ENCODE results near the gene ADGRG3. TPM values are rescaled to one million over a fixed set of nuclear protein-coding genes. Genes with fewer than 3 reads are reported as not detected.
A peak's percentile ranks its signal among the peaks of the same experiment; 100 is the strongest.

The ADGRG3 gene
- total RNA-seq, 1 donor from 2014 or later, result not detected

- Histone ChIP-seq H3K4me3 (no peak overlapping the region), H3K9me3 (no peaks in the 10 kb centered on the region), H3K36me3 (no peaks in the 10 kb centered on the region), H3K27me3 (no peaks in the 10 kb centered on the region), H3K27ac (no peak overlapping the region), H3K4me1 (no peaks in the 10 kb centered on the region)
- peak in 1 of 2 donors; percentile 25 for DNase-seq (ENCODE audit: low spot score in 2 of 2)
- intact Hi-C loops (cut with DNase I), result no loop called here
- TF ChIP-seq, protein P1, sequence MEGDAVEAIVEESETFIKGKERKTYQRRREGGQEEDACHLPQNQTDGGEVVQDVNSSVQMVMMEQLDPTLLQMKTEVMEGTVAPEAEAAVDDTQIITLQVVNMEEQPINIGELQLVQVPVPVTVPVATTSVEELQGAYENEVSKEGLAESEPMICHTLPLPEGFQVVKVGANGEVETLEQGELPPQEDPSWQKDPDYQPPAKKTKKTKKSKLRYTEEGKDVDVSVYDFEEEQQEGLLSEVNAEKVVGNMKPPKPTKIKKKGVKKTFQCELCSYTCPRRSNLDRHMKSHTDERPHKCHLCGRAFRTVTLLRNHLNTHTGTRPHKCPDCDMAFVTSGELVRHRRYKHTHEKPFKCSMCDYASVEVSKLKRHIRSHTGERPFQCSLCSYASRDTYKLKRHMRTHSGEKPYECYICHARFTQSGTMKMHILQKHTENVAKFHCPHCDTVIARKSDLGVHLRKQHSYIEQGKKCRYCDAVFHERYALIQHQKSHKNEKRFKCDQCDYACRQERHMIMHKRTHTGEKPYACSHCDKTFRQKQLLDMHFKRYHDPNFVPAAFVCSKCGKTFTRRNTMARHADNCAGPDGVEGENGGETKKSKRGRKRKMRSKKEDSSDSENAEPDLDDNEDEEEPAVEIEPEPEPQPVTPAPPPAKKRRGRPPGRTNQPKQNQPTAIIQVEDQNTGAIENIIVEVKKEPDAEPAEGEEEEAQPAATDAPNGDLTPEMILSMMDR (IDR thresholded peaks at IDR 0.05), result no peak
These were observed 35.4 kb downstream of the ADGRG3 start for GRCh38 chr16:57703416-57704010.

DNA sequence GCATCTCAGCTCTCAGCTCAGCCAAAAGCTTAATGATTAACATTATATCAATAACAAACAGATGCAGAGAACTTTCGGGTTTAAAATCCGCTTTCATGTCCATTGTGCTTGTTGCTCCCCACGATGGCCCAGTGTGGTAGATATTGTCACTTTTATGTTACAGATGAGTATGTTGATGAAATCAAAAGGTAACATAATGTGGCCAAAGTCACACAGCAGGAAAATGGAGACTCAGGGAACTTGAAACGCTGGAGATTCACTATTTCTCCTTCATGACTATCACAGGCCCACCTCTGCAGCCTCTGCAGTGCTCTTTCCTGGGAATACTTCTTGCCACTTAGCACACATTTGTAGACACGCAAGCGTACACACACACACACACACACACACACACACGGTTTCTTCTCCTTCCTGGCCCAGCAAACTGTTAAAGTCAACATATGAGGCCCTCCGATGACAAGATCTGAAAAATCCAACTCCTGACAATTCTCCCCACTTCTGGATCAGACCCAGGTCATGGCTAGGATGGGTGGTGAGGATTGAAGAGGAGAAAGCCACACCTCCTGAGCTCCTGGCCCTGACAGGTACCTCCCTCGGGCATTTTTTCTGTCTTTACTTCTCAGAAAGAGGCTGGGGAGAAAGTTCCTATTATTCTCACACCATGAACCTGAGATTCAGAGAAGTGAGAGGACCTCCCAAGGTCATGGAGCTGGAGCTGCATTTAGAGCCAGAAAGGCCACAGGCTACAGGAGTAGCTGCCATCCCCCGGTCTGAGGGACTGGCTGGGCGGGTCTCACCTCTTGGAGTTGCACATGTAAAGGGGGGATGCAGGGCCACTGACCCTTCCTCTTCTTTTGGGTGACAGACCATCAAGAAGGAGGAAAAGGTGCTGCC is 36.2 kb downstream of the ADGRG3 start:
- Histone ChIP-seq H3K27ac (no peak overlapping the region), H3K36me3 (no peaks in the 10 kb centered on the region), H3K4me1 (no peaks in the 10 kb centered on the region), H3K27me3 (no peaks in the 10 kb centered on the region), H3K9me3 (no peaks in the 10 kb centered on the region), H3K4me3 (no peak overlapping the region)
- DNase-seq (ENCODE audit: low spot score in 2 of 2), result peak in 1 of 2 donors; percentile 52
- TF ChIP-seq, protein P1 (IDR thresholded peaks at IDR 0.05), result no peak
- intact Hi-C loops (cut with DNase I), result no loop called here

DNA sequence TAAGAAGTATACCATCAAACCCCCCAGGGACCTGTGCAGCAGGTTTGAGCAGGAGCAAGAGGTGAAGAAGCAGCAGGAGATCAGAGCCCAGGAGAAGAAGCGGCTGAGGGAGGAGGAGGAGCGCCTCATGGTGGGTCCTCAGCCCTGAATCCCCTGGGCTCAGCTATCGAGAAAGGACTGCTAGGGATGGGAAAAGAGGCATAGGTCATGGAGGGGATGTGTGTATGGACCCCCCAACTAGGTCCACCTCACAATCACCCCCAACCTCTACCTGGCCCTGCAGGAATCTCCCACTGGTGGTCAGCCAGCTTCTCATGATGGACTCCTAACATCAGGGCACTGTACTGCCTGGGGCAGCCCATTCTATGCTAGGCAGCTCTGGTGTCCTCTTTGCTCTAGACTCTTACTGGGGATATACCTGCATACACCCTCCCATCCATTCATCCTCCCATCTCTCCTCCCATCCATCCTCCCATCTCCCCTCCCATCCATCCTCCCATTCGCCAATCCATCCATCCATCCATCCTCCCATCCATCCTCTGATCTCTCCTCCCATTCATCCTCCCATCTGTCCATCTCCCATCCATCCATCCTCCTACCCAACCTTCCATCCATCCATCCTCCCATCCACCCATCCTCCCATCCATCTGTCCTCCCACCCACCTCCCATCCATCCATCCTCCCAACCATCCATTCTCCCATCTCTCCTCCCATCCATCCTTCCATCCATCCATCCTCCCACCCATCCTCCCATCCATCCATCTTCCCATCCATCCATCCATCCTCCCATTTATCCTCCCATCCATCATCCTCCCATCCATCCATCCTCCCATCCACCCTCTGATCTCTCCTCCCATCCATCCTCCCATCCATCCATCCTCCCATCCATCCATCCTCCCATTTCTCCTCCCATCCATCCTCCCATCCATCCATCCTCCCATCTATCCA is 37.1 kb downstream of the ADGRG3 start:
- intact Hi-C loops (cut with DNase I), result no loop called here
- no peak overlapping the region for H3K4me3 ChIP-seq
- DNase-seq (ENCODE audit: low spot score in 2 of 2), result peak in 1 of 2 donors; percentile 2

DNA sequence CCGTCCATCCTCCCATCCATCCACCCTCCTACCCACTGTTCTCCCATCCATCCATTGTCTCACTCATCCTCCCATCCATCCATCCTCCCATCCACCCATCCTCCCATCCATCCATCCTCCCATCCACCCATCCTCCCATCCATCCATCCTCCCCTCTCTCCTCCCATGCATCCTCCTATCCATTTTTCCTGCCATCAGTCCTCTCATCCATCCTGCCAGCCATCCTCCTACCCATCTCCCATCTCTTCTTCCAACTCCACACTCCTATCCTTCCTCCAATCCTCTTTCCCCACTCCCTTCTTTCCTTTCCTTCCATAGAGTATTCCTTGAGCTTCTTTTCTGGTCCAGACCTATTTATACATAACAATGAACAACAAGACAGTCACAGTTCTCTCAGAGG is 38.6 kb downstream of the ADGRG3 start:
- intact Hi-C loops (cut with DNase I), result no loop called here
- Histone ChIP-seq H3K9me3 (no peaks in the 10 kb centered on the region), H3K36me3 (no peaks in the 10 kb centered on the region), H3K4me1 (no peaks in the 10 kb centered on the region), H3K27ac (no peak overlapping the region), H3K27me3 (no peaks in the 10 kb centered on the region), H3K4me3 (no peak overlapping the region)
- TF ChIP-seq, protein P1 (IDR thresholded peaks at IDR 0.05), result no peak
- no peak for DNase-seq (ENCODE audit: low spot score in 2 of 2)

More for the DNA sequence above, 37.1 kb downstream of the ADGRG3 start:
- Histone ChIP-seq H3K9me3 (no peaks in the 10 kb centered on the region), H3K4me1 (no peaks in the 10 kb centered on the region), H3K36me3 (no peaks in the 10 kb centered on the region), H3K27ac (no peak overlapping the region), H3K27me3 (no peaks in the 10 kb centered on the region)
- TF ChIP-seq, protein P1 (IDR thresholded peaks at IDR 0.05), result no peak

DNA sequence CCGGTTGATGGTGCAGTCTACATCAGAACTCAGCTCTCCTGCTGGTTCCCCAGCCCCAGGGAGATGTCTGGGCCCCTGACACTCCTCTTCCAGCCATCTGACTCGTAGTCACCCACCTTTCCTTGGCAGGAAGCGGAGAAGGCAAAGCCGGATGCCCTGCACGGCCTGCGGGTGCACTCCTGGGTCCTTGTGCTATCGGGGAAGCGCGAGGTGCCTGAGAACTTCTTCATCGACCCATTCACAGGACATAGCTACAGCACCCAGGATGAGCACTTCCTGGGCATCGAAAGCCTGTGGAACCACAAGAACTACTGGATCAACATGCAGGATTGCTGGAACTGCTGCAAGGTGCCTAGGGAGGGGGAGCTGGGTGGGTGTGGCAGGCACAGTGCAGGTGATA is 39.2 kb downstream of the ADGRG3 start:
- Histone ChIP-seq H3K27ac (no peak overlapping the region), H3K27me3 (no peaks in the 10 kb centered on the region), H3K4me1 (no peaks in the 10 kb centered on the region), H3K9me3 (no peaks in the 10 kb centered on the region), H3K4me3 (no peak overlapping the region), H3K36me3 (no peaks in the 10 kb centered on the region)
- TF ChIP-seq, protein P1 (IDR thresholded peaks at IDR 0.05), result no peak
- intact Hi-C loops (cut with DNase I), result no loop called here
- DNase-seq (ENCODE audit: low spot score in 2 of 2), result peak in 1 of 2 donors; percentile 42

All from ascending aorta (tissue), 2 donors.